ENCODE data around the gene SNED1. TPM values are rescaled to one million over a fixed set of nuclear protein-coding genes. Genes with fewer than 3 reads are reported as not detected.

The SNED1 gene
- polyA plus RNA-seq, 1 donor from 2014 or later, result 0.32 TPM

- no peaks in the 10 kb centered on the region for H3K27me3 ChIP-seq (ENCODE audit: insufficient read depth, low read depth, low read length)
- H2AFZ ChIP-seq (ENCODE audit: low read depth, low read length), result no peak overlapping the region
- no peaks in the 10 kb centered on the region for H4K20me1 ChIP-seq (ENCODE audit: insufficient read depth)
- H3K27ac ChIP-seq (ENCODE audit: low read length), result no peak overlapping the region
- no peaks in the 10 kb centered on the region for H3K79me2 ChIP-seq (replicated peaks; ENCODE audit: insufficient read depth, low read length)
- H3F3A ChIP-seq (ENCODE audit: insufficient read depth, low read length, poor library complexity, severe bottlenecking), result no peaks in the 10 kb centered on the region
- no peak overlapping the region for H3K9ac ChIP-seq (ENCODE audit: low read length)
- H3K9me3 ChIP-seq (ENCODE audit: low read length), result no peaks in the 10 kb centered on the region
- H3K4me2 ChIP-seq (ENCODE audit: low read length), result no peak overlapping the region
- H3K4me3 ChIP-seq (ENCODE audit: low read length), result no peak overlapping the region
- H3K9me2 ChIP-seq (ENCODE audit: insufficient read depth, low read length), result no peaks in the 10 kb centered on the region
- H3K36me3 ChIP-seq (ENCODE audit: insufficient read depth, low read length), result no peaks in the 10 kb centered on the region
- TF ChIP-seq SMC3 (conservative IDR thresholded peaks at IDR 0.05; ENCODE audit: poor library complexity) (no peak), MXI1 (conservative IDR thresholded peaks at IDR 0.05; ENCODE audit: poor library complexity, severe bottlenecking) (no peak), CTCF (IDR thresholded peaks at IDR 0.05; ENCODE audit: poor library complexity, severe bottlenecking) (no peak), EZH2 (IDR thresholded peaks at IDR 0.05; ENCODE audit: borderline replicate concordance, insufficient read depth, low read length, poor library complexity, severe bottlenecking) (no peak), REST (IDR thresholded peaks at IDR 0.05; ENCODE audit: borderline replicate concordance) (no peak), TAF1 (IDR thresholded peaks at IDR 0.05; ENCODE audit: low read depth) (no peak), POLR2AphosphoS5 (IDR thresholded peaks at IDR 0.05) (no peak), RAD21 (conservative IDR thresholded peaks at IDR 0.05) (no peak), EP300 (conservative IDR thresholded peaks at IDR 0.05; ENCODE audit: poor library complexity, severe bottlenecking) (no peak)
Observed at GRCh38 chr2:241069821-241070281, 71.4 kb downstream of the SNED1 start.

- no peaks in the 10 kb centered on the region for H3K9me2 ChIP-seq (ENCODE audit: insufficient read depth, low read length)
- H3K27me3 ChIP-seq (ENCODE audit: insufficient read depth, low read depth, low read length), result no peaks in the 10 kb centered on the region
- H2AFZ ChIP-seq (ENCODE audit: low read depth, low read length), result no peak overlapping the region
- H4K20me1 ChIP-seq (ENCODE audit: insufficient read depth), result no peaks in the 10 kb centered on the region
- H3K27ac ChIP-seq (ENCODE audit: low read length), result no peak overlapping the region
- no peak overlapping the region for H3K9ac ChIP-seq (ENCODE audit: low read length)
- no peaks in the 10 kb centered on the region for H3K36me3 ChIP-seq (ENCODE audit: insufficient read depth, low read length)
- no peaks in the 10 kb centered on the region for H3F3A ChIP-seq (ENCODE audit: insufficient read depth, low read length, poor library complexity, severe bottlenecking)
- no peak overlapping the region for H3K4me2 ChIP-seq (ENCODE audit: low read length)
- no peaks in the 10 kb centered on the region for H3K9me3 ChIP-seq (ENCODE audit: low read length)
- TF ChIP-seq EP300 (conservative IDR thresholded peaks at IDR 0.05; ENCODE audit: poor library complexity, severe bottlenecking) (no peak), RAD21 (conservative IDR thresholded peaks at IDR 0.05) (no peak), SMC3 (conservative IDR thresholded peaks at IDR 0.05; ENCODE audit: poor library complexity) (no peak), EZH2 (IDR thresholded peaks at IDR 0.05; ENCODE audit: borderline replicate concordance, insufficient read depth, low read length, poor library complexity, severe bottlenecking) (no peak), CTCF (IDR thresholded peaks at IDR 0.05; ENCODE audit: poor library complexity, severe bottlenecking) (no peak)
- no peak overlapping the region for H3K4me3 ChIP-seq (ENCODE audit: low read length)
- no peaks in the 10 kb centered on the region for H3K79me2 ChIP-seq (replicated peaks; ENCODE audit: insufficient read depth, low read length)
Observed at GRCh38 chr2:241070361-241070760, 71.9 kb downstream of the SNED1 start.

Measured in neural cell (in vitro differentiated cells).